HG02798 (cell line): ENCODE results near the gene ORC4.

ENCODE experiments used
- ATAC-seq: cut with Tn5 transposase; IDR thresholded peaks from one replicate; pipeline ENCODE4 v1.9.1; 2021; ENCODE audit warnings: mild to moderate bottlenecking; ENCODE audit not compliant: unreplicated experiment, poor library complexity

Gene ORC4

DNA sequence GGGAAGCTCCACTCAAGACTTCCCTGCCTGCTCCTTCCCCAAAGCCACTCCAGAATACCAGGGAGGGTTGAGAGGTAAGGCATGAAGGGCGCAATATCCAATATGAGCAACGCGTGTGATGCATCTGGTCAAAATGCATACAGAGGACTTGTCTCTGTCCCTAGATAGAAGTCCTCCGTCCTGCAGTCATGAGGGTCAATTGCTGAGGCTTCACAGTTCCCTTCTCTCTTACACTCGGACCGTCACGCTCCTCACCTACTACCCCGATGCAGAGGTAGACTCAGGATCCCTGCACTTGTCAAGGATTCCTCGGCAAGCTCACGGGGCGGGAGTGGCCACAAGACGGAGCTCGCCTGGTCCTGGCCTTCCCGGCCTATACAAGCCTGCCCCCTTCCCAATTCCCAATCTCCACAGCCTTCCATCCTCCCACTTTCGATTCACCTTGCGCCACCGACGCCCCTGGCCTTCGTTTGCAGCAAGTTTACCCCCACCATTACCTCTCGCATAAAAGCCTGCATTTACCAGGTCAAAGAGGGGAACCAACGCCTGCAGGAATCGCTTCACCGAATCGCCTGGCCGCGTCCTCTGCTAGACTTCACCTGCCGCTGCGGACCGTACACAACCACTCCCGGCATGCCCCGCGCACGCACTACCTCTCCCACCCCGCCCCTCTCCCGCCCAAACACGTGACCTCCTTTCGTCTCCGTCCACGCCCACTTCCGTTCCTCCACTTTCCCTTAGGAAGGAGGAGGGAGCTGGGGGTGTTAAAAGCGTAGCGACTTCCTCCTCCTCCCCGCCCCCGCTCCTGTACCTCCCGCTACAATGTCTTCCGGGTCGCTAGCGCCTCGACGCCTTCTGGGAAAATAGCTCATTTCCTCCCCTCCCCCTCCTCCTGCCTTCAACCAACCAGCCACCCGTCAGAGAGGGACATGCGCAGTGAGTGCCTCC, at the start of gene ORC4:
Gene ORC4 (minus strand): TSS at position 627 of the 948 bp plus-strand sequence. CDS start 44,779 bp downstream, outside the sequence.
- peak; percentile 88 for ATAC-seq

DNA sequence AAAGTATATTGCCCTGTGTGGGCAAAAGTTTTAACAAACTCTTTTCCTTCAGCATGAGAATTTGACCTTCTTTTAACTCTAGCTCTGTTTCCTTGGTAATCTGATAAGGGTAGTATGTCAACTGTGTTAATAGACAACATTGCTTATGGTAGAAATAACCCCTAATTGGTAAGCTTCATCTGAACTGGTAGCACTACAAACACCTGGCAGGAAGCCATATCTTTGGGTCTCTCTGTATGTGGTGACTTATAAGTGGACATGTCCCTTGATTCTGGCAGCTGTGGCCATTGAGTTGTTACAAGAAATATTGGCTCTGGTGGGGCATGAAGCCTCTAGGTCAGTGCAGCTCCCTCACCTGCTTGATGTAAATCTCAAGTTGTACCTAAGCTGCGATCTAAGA, 47.3 kb upstream of the ORC4 start:
- no peak for ATAC-seq

GRCh38 chr2:148065936-148066335, 45.4 kb upstream of the ORC4 start:
- no peak for ATAC-seq

DNA sequence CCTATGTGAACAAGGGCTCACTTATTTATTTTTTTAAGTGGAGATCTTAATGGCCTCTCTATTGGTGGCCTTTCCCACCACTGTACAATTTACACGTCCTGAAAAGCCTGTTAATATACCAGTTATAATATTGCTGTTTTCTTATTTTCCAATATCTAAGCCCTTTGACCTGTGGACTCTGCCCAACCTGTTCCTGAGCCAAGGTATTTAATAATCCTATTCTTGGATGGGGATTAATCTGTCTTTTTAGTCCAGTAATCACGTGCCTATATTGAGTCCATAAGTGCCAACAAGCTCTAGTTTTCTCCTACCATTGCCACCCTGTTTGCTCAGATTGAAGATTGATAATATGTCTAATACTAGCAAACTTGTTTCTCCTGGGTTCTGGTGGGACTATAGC, 43.1 kb upstream of the ORC4 start:
- ATAC-seq, result no peak

GRCh38 chr2:148058641-148059040, 38.1 kb upstream of the ORC4 start:
- no peak for ATAC-seq

DNA sequence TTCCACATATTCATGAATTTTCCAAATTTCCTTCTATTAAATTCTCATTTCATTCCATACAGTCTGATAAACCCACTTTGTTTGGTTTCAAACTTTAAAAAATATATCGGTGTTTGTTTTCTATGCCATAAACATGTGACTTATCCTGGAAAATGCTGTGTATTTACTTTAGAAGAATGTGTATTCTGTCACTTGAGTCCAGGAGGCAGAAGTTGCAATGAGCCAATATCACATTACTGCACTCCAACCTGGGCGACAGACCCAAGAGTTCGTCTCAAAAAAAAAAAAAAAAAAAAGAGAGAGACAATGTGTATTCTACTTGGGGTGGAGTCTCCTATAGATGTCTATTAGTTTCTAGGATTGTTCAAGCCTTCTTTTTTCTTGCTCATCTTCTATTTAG, 32.1 kb upstream of the ORC4 start:
- ATAC-seq, result no peak

GRCh38 chr2:148049284-148049683, 28.7 kb upstream of the ORC4 start:
- ATAC-seq, result no peak

DNA sequence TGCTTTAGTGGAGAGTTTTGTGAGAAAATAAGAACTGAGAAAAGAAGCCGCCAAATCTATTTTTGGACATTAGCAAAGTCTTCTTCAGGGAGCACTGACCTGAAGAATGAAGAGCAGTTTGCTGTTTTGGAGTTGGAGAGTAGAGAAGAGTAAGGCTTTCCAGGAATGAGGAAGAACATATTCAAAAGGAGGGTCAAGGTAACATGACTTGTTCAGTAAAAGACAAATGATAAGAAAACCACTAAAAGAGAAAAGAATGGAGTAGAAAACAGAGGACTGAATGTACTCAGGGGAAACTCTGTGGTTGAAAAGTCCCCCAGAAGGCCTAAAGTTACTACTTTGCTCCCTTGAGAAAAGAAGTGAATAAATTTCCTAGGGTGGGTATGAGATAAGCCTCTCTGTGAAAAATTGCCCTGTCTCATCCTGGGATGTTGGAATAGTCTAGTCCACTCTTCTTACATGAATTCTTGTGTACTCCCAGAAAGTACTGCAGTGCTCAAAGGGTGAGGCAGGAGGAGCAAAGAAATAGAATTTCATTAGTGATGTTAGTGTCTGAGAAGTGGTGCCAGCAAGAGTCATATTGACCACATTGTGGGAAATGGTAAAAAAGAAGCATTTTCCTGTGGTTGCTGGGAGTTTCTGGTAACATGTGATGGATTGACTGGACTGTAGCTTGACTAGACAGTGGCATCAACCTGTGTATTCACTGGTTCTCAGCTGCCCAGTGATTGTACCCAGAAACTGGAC, 28.1 kb upstream of the ORC4 start:
- ATAC-seq, result peak; percentile 74

DNA sequence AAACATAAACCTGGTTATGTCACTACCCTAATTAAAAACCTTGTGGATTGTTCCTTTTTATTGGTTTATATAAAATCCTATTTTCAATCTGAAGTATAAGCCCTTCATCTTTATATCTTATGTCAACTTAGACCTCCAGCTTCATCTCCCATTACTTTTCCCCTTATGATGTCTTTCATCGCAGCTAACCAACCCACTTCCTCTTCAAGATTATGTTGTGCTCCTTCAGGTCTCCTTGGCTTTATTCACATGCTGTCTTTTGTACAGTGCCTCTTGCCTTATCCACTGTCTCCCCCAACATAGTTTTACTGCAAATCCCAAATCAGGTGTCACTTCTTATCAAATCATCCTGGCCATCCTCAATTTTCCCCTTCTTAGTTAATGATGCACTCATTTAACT, 26.3 kb upstream of the ORC4 start:
- ATAC-seq, result no peak

DNA sequence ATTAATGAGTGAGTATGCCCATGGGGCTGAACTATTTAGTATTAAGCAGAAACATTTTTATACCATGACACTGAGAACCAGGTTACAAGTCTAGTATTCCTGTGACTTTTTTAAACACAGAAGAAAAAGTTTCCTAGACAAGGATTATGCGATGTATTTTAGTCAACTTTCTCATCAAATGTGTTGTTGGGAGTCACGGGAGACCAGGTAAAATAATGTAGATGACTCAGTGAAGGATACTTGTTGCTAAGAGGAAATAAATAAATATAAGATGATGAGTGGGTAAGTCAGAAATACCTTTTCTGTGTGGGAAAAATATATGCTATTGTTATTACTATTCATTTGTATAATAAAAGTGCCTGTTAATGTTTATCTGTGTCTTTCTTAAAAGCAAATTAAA, 23.8 kb upstream of the ORC4 start:
- no peak for ATAC-seq

DNA sequence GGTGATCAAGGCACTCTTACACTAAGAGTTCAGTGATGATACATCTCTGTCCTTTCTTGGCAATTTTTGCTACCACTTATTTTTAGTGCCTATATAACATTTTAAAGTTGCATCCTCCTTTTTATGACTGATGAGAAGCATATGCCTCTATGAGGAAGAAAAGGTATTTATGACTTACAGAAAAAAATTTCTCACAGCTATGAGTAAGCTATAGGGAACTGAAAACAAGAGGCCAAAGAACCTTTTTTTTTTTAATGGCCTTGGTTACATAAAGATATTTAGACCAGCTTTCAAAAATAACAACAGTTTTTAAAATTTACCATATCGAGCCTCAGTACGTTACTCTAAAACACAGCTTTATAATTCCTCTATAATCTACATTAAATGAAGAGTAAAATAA, 21.7 kb upstream of the ORC4 start:
- peak; percentile 80 for ATAC-seq

DNA sequence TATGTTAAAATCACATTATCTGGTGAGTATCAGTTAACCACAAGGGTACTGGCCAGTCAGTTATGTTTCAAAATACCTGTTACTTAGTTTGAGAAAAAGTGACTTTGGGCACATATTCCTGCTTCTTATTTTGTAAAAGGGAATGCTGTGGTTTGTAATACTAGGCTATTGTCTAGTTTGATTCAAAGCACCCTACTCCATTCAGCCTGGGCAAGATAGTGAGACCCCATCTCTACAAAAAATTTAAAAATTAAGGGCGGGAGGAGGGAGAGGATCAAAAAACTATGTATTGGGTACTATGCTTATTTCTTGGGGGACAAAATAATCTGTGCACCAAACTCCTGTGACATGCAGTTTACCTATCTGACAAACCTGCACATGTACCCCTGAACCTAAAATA, 19.2 kb upstream of the ORC4 start:
- ATAC-seq, result no peak

DNA sequence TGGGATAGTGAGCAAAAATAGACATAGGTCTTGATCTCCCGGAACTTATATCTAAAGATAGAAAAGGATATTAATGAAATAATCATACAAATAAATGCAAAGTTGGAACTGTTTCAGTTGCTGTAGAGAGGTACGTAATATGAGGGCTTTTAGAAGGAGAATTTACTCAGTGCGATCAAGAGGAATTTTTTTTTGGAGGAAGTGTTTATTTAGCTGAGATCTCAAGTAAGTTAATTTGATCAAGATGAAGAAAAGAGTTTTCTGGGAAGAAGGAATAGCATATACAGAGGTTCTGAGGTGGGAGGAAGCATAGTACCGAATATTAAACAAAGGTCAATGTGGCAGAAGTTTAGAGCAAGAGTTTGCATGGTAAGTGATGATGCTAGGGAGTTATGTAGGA, 11.7 kb upstream of the ORC4 start:
- ATAC-seq, result no peak

DNA sequence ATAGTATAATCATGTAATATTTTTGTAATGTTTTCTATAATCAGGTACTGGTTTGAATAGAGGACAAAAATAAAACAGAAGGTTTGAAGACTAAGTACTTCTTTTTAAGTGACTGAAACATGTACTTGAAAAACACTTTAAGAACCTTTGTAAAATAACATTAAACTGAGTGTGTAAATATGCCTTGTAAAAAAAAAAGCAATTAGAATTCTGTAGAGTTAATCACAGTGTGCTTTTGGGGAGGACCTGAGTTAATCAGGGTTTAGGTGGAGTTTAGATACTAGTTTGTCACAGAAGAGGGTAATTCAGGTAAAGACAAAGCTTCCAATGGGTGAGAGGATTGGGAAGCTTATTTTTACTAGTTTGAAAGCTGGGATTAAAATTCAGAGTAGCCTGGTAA, 10.6 kb upstream of the ORC4 start:
- no peak for ATAC-seq

GRCh38 chr2:148028781-148029180, 8.2 kb upstream of the ORC4 start:
- no peak for ATAC-seq

- ATAC-seq, result no peak
Observed at GRCh38 chr2:148027822-148028221, 7.3 kb upstream of the ORC4 start.

DNA sequence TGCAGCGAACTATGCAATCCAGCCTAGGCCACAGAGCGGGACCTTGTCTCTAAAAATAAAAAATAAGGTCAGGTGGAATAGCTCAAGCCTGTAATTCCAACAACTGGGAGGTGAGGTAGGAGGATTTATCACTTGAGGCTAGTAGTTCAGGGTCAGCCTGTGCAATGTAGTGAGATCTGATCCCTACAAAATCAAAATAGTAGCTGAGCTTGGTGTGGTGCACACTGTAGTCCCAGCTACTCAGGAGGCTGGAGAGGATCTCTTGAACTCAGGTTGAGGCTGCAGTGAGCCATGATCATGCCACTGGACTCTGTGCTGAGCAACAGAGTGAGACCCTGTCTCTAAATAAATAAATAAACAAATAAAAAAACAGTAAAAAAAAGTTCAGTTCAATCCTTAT, 6.0 kb upstream of the ORC4 start:
- ATAC-seq, result no peak

GRCh38 chr2:148023861-148024260, 3.3 kb upstream of the ORC4 start:
- ATAC-seq, result peak; percentile 25

GRCh38 chr2:148022882-148023281, 2.3 kb upstream of the ORC4 start:
- ATAC-seq, result no peak

DNA sequence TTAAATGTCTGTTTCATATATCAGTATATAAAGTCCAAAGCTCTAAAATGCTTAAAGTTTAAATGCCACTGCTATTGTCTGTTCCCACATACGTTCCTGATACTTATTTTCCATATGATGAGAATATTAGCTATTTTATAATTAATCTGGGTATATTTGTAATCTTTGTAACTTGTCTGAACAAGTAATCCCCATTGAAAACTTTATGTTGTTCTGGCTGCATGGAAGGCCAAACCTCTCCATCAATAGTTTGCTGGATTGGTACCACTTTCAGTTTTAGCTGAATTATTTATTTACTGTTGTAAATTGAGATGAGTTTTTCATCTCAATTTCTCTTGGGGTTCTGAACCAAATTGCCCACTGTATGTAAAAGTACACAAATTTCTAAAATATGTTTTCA, 1.8 kb upstream of the ORC4 start:
- ATAC-seq, result no peak

- no peak for ATAC-seq
Observed at GRCh38 chr2:148021886-148022285, 1.3 kb upstream of the ORC4 start.
